ENCODE results near the gene SPTLC1. TPM values are rescaled to one million over a fixed set of nuclear protein-coding genes. Genes with fewer than 3 reads are reported as not detected.
A peak's percentile ranks its signal among the peaks of the same experiment; 100 is the strongest.
"Not testable (repeated sequence)": the region's sequence is repeated elsewhere in the genome, so short reads cannot be mapped to it uniquely, and the experiment has no call there.

Gene SPTLC1
- polyA plus RNA-seq, 2 of the 4 experiments (the other 2 are of a cell fraction): 63.7 to 122 TPM

DNA sequence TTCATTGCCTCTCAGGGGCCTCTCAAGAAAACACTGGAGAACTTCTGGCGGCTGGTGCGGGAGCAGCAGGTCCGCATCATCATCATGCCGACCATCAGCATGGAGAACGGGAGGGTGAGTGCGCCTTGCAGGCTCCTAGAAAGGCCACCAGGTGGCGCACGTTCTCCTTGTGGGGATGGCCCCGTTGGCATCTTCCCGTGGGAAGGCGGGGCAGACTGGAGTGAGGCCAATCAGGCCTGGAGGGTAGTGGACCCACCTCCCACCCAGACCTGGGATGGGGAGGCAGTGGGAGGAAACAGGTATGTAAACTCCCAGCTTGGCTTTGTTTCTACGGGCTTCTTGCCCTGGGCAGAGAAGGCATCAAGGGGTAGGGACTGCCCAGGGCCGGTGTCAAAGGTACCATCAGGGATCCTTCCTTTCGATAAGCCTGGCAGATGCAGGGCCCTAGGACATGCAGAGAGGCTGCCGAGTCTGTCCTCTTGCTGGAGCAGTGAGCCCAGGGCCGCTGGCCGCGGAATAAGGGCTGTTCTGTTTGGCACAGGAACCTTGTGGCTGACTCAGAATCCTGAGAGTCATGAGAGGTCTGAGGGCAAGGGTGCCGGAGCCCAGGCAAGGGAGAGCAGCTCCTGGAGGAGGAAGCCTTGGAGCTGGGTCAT is 18.9 kb upstream of the SPTLC1 start:
- peak overlapping the region; percentile 37 to 73; a peak in 4 of 6 replicates for H3K27ac ChIP-seq
- H3K9me3 ChIP-seq: peaks cover 7% of the 10 kb centered on the region; the same call in 1 of the 3 replicates
- 8% methylated on average over 18 of the region's 19 CpGs for WGBS (ENCODE audit: missing lambda C conversion rate)
- TF ChIP-seq FOSB (CRISPR knock-in tag; IDR thresholded peaks at IDR 0.05): no peak
- TF ChIP-seq, protein P1, sequence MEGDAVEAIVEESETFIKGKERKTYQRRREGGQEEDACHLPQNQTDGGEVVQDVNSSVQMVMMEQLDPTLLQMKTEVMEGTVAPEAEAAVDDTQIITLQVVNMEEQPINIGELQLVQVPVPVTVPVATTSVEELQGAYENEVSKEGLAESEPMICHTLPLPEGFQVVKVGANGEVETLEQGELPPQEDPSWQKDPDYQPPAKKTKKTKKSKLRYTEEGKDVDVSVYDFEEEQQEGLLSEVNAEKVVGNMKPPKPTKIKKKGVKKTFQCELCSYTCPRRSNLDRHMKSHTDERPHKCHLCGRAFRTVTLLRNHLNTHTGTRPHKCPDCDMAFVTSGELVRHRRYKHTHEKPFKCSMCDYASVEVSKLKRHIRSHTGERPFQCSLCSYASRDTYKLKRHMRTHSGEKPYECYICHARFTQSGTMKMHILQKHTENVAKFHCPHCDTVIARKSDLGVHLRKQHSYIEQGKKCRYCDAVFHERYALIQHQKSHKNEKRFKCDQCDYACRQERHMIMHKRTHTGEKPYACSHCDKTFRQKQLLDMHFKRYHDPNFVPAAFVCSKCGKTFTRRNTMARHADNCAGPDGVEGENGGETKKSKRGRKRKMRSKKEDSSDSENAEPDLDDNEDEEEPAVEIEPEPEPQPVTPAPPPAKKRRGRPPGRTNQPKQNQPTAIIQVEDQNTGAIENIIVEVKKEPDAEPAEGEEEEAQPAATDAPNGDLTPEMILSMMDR (IDR thresholded peaks at IDR 0.05): peak; percentile 85
- TF ChIP-seq SMC3 (IDR thresholded peaks at IDR 0.05): peak; percentile 83
- TF ChIP-seq RAD21 (conservative IDR thresholded peaks at IDR 0.05 in 1 of 2, IDR thresholded peaks at IDR 0.05 in 1 of 2): peak; percentile 86 to 89
- ATAC-seq: peak; percentile 78 to 89
- H3K4me3 ChIP-seq: peak overlapping the region; percentile 19; the same call in 1 of the 3 replicates
- no peak for FAIRE-seq
- ChIA-PET POLR2A (no interaction called here), CTCF (interaction anchor here (0.6 to 10.8 kb wide), 29 partner anchors 8 to 656 kb away, joined by 3 to 214 read pairs (median 4); no protein-coding TSS in a partner anchor)
- peaks cover 5% of the 10 kb centered on the region; the same call in 1 of the 3 replicates for H3K4me1 ChIP-seq
- peak; percentile 85 to 88 for DNase-seq (ENCODE audit: low read depth in 1 of 2, low spot score in 1 of 2)
- peak overlapping the region; percentile 82 for H3K4me2 ChIP-seq

DNA sequence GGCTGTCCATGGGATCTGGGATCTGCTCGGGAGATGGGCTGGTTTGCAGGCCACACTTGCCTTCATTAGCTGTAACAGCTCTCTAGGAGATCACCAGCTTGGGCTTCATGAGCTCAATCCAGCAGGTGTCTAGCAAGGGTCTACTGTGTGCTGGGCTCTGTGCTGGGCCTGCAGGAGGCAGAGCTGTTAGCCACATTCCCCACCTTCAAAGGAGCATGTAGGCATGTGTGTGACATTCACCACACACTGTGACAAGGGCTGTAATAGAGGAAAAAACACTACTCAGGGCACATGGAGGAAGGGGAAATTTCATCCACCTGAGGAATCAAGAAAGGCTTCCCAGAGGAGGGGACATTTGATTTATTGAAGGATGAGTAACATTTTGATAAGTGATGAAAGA is 17.7 kb upstream of the SPTLC1 start:
- WGBS (ENCODE audit: missing lambda C conversion rate): no CpG with 5 or more reads among the region's 1 CpG
- H3K4me3 ChIP-seq; H3K27ac ChIP-seq; FAIRE-seq; DNase-seq (ENCODE audit: low read depth in 1 of 2, low spot score in 1 of 2); H3K9me3 ChIP-seq; ATAC-seq; H3K4me2 ChIP-seq; H3K4me1 ChIP-seq: not testable (repeated sequence)
- CTCF ChIA-PET: interaction anchor here (1.0 to 1.3 kb wide), 6 partner anchors 10 to 501 kb away, joined by 3 to 6 read pairs (median 3); no protein-coding TSS in a partner anchor
- POLR2A ChIA-PET: interaction anchor here (0.6 kb wide), 1 partner anchor 179 kb away, joined by 8 read pairs; no protein-coding TSS in a partner anchor

DNA sequence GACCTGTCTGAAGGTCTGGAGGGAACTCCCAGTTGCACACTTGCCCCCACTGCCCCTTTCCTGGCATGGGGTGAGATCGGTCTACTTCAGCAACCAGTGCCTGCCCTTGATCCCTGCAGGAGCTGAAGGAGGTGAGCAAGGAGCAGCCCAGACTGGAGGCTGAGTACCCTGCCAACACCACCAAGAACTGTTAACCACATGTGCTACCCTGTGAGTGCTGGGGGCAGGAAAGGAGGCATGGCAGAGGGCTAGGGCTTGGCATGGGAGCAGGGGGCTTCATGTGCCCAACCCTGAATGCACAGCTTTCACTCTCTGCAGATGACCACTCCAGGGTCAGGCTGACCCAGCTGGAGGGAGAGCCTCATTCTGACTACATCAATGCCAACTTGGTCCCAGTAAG is 17.3 kb upstream of the SPTLC1 start:
- ChIA-PET POLR2A (no interaction called here), CTCF (interaction anchor here (1.0 to 1.3 kb wide), 6 partner anchors 11 to 502 kb away, joined by 3 to 6 read pairs (median 3); no protein-coding TSS in a partner anchor)
- H3K4me2 ChIP-seq: no peak overlapping the region
- DNase-seq (ENCODE audit: low read depth in 1 of 2, low spot score in 1 of 2) (no peak), FAIRE-seq (no peak), ATAC-seq (no peak)
- H3K4me1 ChIP-seq: peaks cover 5% of the 10 kb centered on the region; the same call in 1 of the 3 replicates
- H3K27ac ChIP-seq: no peak overlapping the region
- WGBS (ENCODE audit: missing lambda C conversion rate): 100% methylated on average over 1 of the region's 1 CpG
- no peak for TF ChIP-seq KDM5A (IDR thresholded peaks at IDR 0.05)
- no peak for TF ChIP-seq CEBPB (IDR thresholded peaks at IDR 0.05)
- TF ChIP-seq ZNF302 (CRISPR knock-in tag; IDR thresholded peaks at IDR 0.05): no peak
- TF ChIP-seq, protein P2, sequence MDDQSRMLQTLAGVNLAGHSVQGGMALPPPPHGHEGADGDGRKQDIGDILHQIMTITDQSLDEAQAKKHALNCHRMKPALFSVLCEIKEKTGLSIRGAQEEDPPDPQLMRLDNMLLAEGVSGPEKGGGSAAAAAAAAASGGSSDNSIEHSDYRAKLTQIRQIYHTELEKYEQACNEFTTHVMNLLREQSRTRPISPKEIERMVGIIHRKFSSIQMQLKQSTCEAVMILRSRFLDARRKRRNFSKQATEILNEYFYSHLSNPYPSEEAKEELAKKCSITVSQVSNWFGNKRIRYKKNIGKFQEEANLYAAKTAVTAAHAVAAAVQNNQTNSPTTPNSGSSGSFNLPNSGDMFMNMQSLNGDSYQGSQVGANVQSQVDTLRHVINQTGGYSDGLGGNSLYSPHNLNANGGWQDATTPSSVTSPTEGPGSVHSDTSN (IDR thresholded peaks at IDR 0.05): no peak
- TF ChIP-seq POLR2A (IDR thresholded peaks at IDR 0.05; ENCODE audit: low read length): no peak
- no peak for TF ChIP-seq HOXB13 (CRISPR knock-in tag; IDR thresholded peaks at IDR 0.05; ENCODE audit: low read depth)
- TF ChIP-seq ZC3H11A (IDR thresholded peaks at IDR 0.05): no peak
- no peak for TF ChIP-seq EHMT2 (IDR thresholded peaks at IDR 0.05; ENCODE audit: low read depth)
- TF ChIP-seq, protein P3, sequence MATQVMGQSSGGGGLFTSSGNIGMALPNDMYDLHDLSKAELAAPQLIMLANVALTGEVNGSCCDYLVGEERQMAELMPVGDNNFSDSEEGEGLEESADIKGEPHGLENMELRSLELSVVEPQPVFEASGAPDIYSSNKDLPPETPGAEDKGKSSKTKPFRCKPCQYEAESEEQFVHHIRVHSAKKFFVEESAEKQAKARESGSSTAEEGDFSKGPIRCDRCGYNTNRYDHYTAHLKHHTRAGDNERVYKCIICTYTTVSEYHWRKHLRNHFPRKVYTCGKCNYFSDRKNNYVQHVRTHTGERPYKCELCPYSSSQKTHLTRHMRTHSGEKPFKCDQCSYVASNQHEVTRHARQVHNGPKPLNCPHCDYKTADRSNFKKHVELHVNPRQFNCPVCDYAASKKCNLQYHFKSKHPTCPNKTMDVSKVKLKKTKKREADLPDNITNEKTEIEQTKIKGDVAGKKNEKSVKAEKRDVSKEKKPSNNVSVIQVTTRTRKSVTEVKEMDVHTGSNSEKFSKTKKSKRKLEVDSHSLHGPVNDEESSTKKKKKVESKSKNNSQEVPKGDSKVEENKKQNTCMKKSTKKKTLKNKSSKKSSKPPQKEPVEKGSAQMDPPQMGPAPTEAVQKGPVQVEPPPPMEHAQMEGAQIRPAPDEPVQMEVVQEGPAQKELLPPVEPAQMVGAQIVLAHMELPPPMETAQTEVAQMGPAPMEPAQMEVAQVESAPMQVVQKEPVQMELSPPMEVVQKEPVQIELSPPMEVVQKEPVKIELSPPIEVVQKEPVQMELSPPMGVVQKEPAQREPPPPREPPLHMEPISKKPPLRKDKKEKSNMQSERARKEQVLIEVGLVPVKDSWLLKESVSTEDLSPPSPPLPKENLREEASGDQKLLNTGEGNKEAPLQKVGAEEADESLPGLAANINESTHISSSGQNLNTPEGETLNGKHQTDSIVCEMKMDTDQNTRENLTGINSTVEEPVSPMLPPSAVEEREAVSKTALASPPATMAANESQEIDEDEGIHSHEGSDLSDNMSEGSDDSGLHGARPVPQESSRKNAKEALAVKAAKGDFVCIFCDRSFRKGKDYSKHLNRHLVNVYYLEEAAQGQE (IDR thresholded peaks at IDR 0.05): no peak
- TF ChIP-seq MAZ (IDR thresholded peaks at IDR 0.05; ENCODE audit: borderline replicate concordance, low read depth, low read length): no peak
- no peak for TF ChIP-seq FOSL2 (IDR thresholded peaks at IDR 0.05)
- TF ChIP-seq FOSL2 (CRISPR knock-in tag; IDR thresholded peaks at IDR 0.05): no peak
- no peak for TF ChIP-seq HOXB5 (CRISPR knock-in tag; IDR thresholded peaks at IDR 0.05)
- H3K9me3 ChIP-seq: peaks cover 7% of the 10 kb centered on the region; the same call in 1 of the 3 replicates
- H3K4me3 ChIP-seq: no peak overlapping the region
